Measurements from ENCODE around the gene SMCHD1.
"Not testable (repeated sequence)": the region's sequence is repeated elsewhere in the genome, so short reads cannot be mapped to it uniquely, and the experiment has no call there.

Gene SMCHD1

DNA sequence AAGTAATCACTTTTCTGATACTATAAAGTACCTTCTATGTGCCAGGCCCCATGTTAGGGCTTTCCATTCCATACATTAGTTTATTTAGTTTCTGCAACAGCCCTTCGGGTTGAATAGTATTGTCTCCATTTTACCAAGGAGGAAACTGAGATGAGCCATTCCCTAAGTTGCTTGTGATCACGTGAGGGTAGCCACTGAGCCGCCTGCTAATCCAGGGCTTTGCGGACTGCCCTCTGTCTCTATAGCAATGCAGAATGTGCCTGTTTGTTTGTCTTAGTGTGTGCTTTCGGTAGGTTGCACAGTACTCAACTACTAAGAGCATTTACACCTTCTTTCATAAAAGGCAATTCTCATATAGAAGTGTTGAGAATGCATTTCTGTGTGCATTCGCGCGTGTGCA lies 196.2 kb downstream of the SMCHD1 start:
- no peak for DNase-seq (ENCODE audit: low read depth, low spot score)

DNA sequence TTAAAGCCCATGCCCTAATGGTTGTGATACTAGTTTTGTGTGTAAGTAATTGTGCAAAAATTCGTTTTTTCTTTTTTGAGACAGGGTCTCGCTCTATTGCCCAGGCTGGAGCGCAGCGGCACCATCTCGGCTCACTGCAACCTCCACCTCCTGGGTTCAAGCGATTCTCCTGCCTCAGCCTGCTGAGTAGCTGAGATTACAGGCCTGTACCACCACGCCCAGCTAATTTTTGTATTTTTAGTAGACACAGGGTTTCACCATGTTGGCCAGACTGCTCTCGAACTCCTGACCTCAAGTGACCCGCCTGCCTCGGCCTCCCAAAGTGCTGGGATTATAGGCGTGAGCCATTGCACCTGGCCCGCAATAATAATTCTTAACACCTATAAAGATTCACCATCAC lies 196.9 kb downstream of the SMCHD1 start:
- not testable (repeated sequence) for DNase-seq (ENCODE audit: low read depth, low spot score)

DNA sequence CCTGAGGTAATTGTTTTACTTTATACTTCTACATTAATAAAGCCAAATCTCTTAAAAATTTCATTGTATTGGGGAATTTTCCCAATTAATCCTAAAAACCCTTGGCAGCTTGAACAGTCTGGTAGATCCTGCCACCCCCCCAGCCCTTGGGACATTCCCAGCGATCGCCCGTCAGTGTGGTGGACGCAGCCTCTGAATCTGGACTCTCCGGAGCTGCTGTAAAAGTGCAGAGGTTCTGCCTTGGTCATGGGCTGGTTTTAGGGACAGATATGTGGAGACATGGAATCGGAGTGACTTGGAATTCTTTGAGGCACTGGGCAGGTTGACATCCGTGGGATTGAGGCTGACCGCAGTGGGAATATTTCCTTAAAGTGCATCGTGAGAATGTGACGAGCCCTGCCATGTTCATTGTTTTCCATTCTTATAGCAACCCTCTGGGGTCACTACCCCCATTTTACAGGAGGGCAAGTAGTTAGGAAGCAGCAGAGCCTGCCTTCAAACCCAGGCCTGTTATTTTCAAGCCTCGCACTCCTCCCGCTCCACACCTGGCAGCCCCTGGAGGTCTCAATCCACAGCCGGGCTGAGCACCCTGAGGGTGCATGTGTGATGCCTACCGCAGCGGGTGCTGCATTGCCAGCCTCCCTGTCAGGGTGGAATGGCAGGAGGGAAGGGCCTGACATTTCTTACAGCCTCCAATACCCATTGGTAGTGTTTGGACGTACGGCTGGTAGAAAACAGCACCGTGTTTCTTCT lies 197.8 kb downstream of the SMCHD1 start:
- DNase-seq (ENCODE audit: low read depth, low spot score) = no peak

DNA sequence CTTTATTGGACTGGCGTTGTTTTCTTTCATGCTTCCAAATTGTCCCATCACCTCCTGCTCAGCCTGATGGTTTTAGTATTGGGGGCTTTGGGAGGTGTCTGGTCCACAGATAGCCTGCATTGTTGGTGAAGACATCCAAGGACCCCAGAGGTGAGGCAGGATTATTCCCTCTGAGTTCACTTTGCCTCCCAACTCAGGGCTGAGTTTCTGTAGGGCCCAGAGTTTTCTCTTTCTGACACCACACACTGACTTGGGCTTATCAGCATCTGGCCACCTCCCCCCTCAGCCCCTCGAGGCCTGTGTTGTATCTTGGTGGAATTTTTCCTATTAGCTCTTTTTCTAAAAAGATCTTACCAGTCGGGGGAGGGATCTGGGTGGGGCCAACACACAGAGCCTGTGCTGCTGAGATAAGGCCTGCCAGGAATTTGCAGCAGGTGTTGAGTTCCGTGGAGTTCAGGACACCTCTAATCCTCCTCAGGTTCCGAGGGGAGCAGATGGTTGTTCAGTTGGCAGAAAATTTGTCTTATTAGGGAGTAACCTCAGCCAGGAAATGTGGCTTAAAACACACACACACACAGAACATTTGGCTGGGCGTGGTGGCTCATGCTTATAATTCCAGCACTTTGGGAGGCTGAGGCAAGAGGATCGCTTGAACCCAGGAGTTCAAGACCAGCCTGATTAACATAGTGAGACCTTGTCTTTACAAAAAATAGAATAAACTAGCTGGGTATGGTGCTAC lies 198.6 kb downstream of the SMCHD1 start:
- DNase-seq (ENCODE audit: low read depth, low spot score) = no peak

All from brain pericyte (primary cell).